B cell (primary cell): ENCODE data around the gene ZNF622. TPM values are rescaled to one million over a fixed set of nuclear protein-coding genes. Genes with fewer than 3 reads are reported as not detected.

Experiments
- ATAC-seq: fragments of 200-7000 bp; cut with Tn5 transposase; one replicate; pipeline ENCODE4 v1.10.0; 2021; ENCODE audit warnings: low read depth, mild to moderate bottlenecking, moderate number of reproducible peaks, moderate library complexity
- CTCF ChIA-PET: fragments of 350-600 bp; sonication (Branson Sonifier 250); formaldehyde crosslinking; loops from one replicate; lab custom pipeline; 2021; ENCODE audit warnings: antibody characterized with exemption, inconsistent platforms; lab: Charles Lee
- POLR2A ChIA-PET: fragments of 350-600 bp; sonication (Branson Sonifier 250); formaldehyde crosslinking; loops from one replicate; lab custom pipeline; 2021; ENCODE audit warnings: antibody characterized with exemption; lab: Charles Lee
- DNase-seq: peaks from one replicate; pipeline ENCODE4 v3.0.0; 2013
- H2AFZ ChIP-seq: 2 replicates; pipeline ENCODE4 v1.6.1; 2012; ENCODE audit warnings: mild to moderate bottlenecking, low read depth, low read length; ENCODE audit not compliant: insufficient read depth, poor library complexity, severe bottlenecking
- H3K27ac ChIP-seq, 2 donors: 1 replicate in 1 of 2; 2 replicates in 1 of 2; pipeline ENCODE4 v1.5.1; 2012 to 2013; ENCODE audit warnings: low read length in 2 of 2, mild to moderate bottlenecking in 2 of 2, moderate library complexity in 1 of 2
- H3K27me3 ChIP-seq, 4 experiments: fragments of 200-600 bp in 1 of 4; sonication (generic) in 1 of 4; replicated peaks in 1 of 4; 1 replicate in 2 of 4; 2 replicates in 2 of 4; pipeline versions ENCODE4 v1.6.1 to v1.7.0; 2013 to 2016; ENCODE audit warnings: low read length in 3 of 4, mild to moderate bottlenecking in 2 of 4, mixed read lengths in 1 of 4, moderate library complexity in 1 of 4; ENCODE audit not compliant: insufficient read depth in 4 of 4, control insufficient read depth in 3 of 4; ENCODE audit errors: control extremely low read depth in 1 of 4
- H3K36me3 ChIP-seq, 2 experiments: replicated peaks in 1 of 2; 1 replicate in 1 of 2; 2 replicates in 1 of 2; pipeline versions ENCODE4 v1.6.1 to v1.7.1; 2013; ENCODE audit warnings: low read length in 1 of 2; ENCODE audit not compliant: insufficient read depth in 2 of 2, control insufficient read depth in 1 of 2; ENCODE audit errors: control extremely low read depth in 1 of 2, extremely low read depth in 1 of 2
- H3K4me1 ChIP-seq, 2 donors: fragments of 200-600 bp in 1 of 2; sonication (generic) in 1 of 2; 1 replicate in 1 of 2; 2 replicates in 1 of 2; pipeline versions ENCODE4 v1.5.1 to v1.6.1; 2013 to 2017; ENCODE audit warnings: low read length in 2 of 2; ENCODE audit not compliant: control insufficient read depth in 2 of 2, insufficient read depth in 2 of 2
- H3K4me2 ChIP-seq: replicated peaks from 2 replicates; pipeline ENCODE3; 2012; ENCODE audit warnings: mild to moderate bottlenecking, low read depth, low read length; ENCODE audit not compliant: poor library complexity, severe bottlenecking
- H3K4me3 ChIP-seq, 5 experiments: fragments of 200-600 bp in 1 of 5; sonication (generic) in 1 of 5; 1 replicate in 3 of 5; 2 replicates in 2 of 5; pipeline versions ENCODE4 v1.5.1 to v1.7.0; 2011 to 2016; ENCODE audit warnings: low read length in 4 of 5, mild to moderate bottlenecking in 4 of 5, low read depth in 2 of 5, control low read depth in 1 of 5, moderate library complexity in 1 of 5; ENCODE audit not compliant: insufficient read depth in 1 of 5; ENCODE audit errors: control extremely low read depth in 1 of 5, extremely low read depth in 1 of 5
- H3K79me2 ChIP-seq: fragments of 200-600 bp; sonication (generic); one replicate; pipeline ENCODE4 v1.6.0; 2016; ENCODE audit warnings: low read length; ENCODE audit not compliant: control insufficient read depth, insufficient read depth
- H3K9ac ChIP-seq: fragments of 200-600 bp; sonication (generic); 2 replicates; pipeline ENCODE4 v1.6.1; 2017; ENCODE audit warnings: mild to moderate bottlenecking, low read length, moderate library complexity
- H3K9me3 ChIP-seq, 3 donors: one replicate each; pipeline versions ENCODE4 v1.6.1 to v1.7.1; 2013; ENCODE audit warnings: low read length in 2 of 3; ENCODE audit not compliant: control insufficient read depth in 2 of 3, insufficient read depth in 1 of 3; ENCODE audit errors: control extremely low read depth in 1 of 3
- H4K20me1 ChIP-seq: 2 replicates; pipeline ENCODE4 v1.6.0; 2012; ENCODE audit warnings: mild to moderate bottlenecking, low read length; ENCODE audit not compliant: insufficient read depth, control insufficient read depth, poor library complexity, severe bottlenecking
- H3K27ac Mint-ChIP-seq: one replicate; pipeline ENCODE4 v1.8.0; 2021; ENCODE audit warnings: mixed read lengths
- H3K27me3 Mint-ChIP-seq: one replicate; pipeline ENCODE4 v1.8.0; 2021; ENCODE audit warnings: mixed read lengths
- H3K4me1 Mint-ChIP-seq: one replicate; pipeline ENCODE4 v1.8.0; 2021; ENCODE audit warnings: mixed read lengths
- H3K4me3 Mint-ChIP-seq: one replicate; pipeline ENCODE4 v1.8.0; 2021; ENCODE audit warnings: mixed read lengths
- H3K9me3 Mint-ChIP-seq: one replicate; pipeline ENCODE4 v1.8.0; 2022; ENCODE audit warnings: mixed read lengths; ENCODE audit not compliant: insufficient read depth
- CTCF ChIP-seq: fragments of 200-600 bp; IDR thresholded peaks from one replicate; pipeline ENCODE4 v1.8.0; 2022; ENCODE audit warnings: antibody characterized with exemption, mild to moderate bottlenecking
- EZH2 ChIP-seq: IDR thresholded peaks from 2 replicates; pipeline ENCODE4 v1.6.1; 2012; ENCODE audit warnings: borderline replicate concordance, low read depth, mild to moderate bottlenecking, moderate library complexity, low read length; ENCODE audit not compliant: insufficient read depth, poor library complexity, severe bottlenecking
- WGBS: methylation state at CpG from one replicate; pipeline ENCODE4 v1.1.5; 2013; ENCODE audit warnings: missing lambda C conversion rate; ENCODE audit not compliant: insufficient coverage; 5-methylcytosine and 5-hydroxymethylcytosine counted together
- intact Hi-C: fragments of 100-400 bp; cut with micrococcal nuclease; formaldehyde crosslinking; loops from one replicate; pipeline ENCODE4 v1.10.0; 2022
- polyA plus RNA-seq: library from polyadenylated mRNA; depleted of rRNA; stranded (reverse); fragments of >200 nt; gene quantifications from 2 replicates; pipeline ENCODE4 v1.2.3, GENCODE V29; 2012
- total RNA-seq, 2 donors: library from RNA; stranded (reverse); fragments of 120-200 nt in 1 of 2; gene quantifications; 1 replicate in 1 of 2; 2 replicates in 1 of 2; pipeline versions ENCODE4 v1.2.3 to v1.2.4, GENCODE V29; 2013 to 2022

The ZNF622 gene
- total and polyA plus RNA-seq, 2 donors (not counting 1 experiment from before 2014, with no cell fraction given): 7.5 to 37.1 TPM

DNA sequence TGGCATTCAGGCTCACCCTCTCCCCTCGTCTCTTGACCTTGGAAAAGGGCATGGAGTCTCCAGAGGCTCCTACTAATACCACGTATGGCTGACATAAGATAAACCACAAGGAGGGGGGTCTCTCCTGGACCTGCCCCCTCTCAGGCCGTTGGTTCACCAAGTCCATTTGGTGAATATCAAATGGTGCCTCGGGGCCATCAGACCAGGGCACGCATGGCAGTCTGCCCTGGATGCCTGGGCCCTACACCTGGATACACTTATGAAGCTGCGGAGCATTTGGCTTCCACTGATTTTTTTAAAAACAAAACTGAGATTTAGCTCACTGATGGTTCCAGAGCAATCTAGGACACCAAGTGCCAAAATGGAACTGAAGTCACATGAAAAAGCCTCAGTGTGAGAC lies 40.3 kb upstream of the ZNF622 start:
- peaks cover 3% of the 10 kb centered on the region for H3K27me3 Mint-ChIP-seq
- TF ChIP-seq EZH2 (no peak), CTCF (no peak)
- POLR2A ChIA-PET: interaction anchor here (0.8 kb wide), 1 partner anchor 1536 kb away, joined by 5 read pairs; no protein-coding TSS in a partner anchor
- Histone ChIP-seq H3K9me3 (peaks cover 0 to 3% (median 0%) of the 10 kb centered on the region in 3 donors), H3K4me3 (no peak overlapping the region), H3K27ac (no peak overlapping the region), H4K20me1 (no peaks in the 10 kb centered on the region), H2AFZ (no peak overlapping the region), H3K27me3 (no peaks in the 10 kb centered on the region), H3K79me2 (no peaks in the 10 kb centered on the region), H3K36me3 (no peaks in the 10 kb centered on the region), H3K4me1 (no peaks in the 10 kb centered on the region), H3K4me2 (no peak overlapping the region), H3K9ac (no peak overlapping the region)
- H3K27ac Mint-ChIP-seq: no peak overlapping the region
- CTCF ChIA-PET: interaction anchor here (0.7 to 0.8 kb wide), 2 partner anchors 46 to 694 kb away, joined by 3 read pairs; no protein-coding TSS in a partner anchor
- no peak for ATAC-seq
- H3K4me3 Mint-ChIP-seq: no peak overlapping the region
- intact Hi-C loops: no loop called here
- H3K9me3 Mint-ChIP-seq: no peaks in the 10 kb centered on the region
- WGBS: 89% methylated on average over 6 of the region's 6 CpGs
- DNase-seq: no peak
- H3K4me1 Mint-ChIP-seq: no peaks in the 10 kb centered on the region

- Mint-ChIP-seq H3K4me1 (no peaks in the 10 kb centered on the region), H3K9me3 (no peaks in the 10 kb centered on the region), H3K4me3 (no peak overlapping the region), H3K27ac (no peak overlapping the region), H3K27me3 (peaks cover 3% of the 10 kb centered on the region)
- Histone ChIP-seq H3K27me3 (no peaks in the 10 kb centered on the region), H3K4me1 (no peaks in the 10 kb centered on the region), H4K20me1 (no peaks in the 10 kb centered on the region), H3K9ac (no peak overlapping the region), H3K9me3 (peaks cover 0 to 3% (median 0%) of the 10 kb centered on the region in 3 donors), H3K4me2 (no peak overlapping the region), H3K36me3 (no peaks in the 10 kb centered on the region), H3K27ac (no peak overlapping the region), H3K79me2 (no peaks in the 10 kb centered on the region), H3K4me3 (no peak overlapping the region), H2AFZ (no peak overlapping the region)
- ChIA-PET POLR2A (interaction anchor here (0.8 kb wide), 1 partner anchor 1535 kb away, joined by 5 read pairs; no protein-coding TSS in a partner anchor), CTCF (interaction anchor here (0.7 kb wide), 1 partner anchor 695 kb away, joined by 3 read pairs; no protein-coding TSS in a partner anchor)
- ATAC-seq (no peak), DNase-seq (no peak)
- TF ChIP-seq CTCF: no peak
- TF ChIP-seq EZH2: no peak
- intact Hi-C loops: no loop called here
- WGBS: 84% methylated on average over 17 of the region's 17 CpGs
These were observed 39.7 kb upstream of the ZNF622 start for GRCh38 chr5:16505140-16505891.
